Endothelial cell of umbilical vein (primary cell): ENCODE results near the gene KIAA1614. TPM values are rescaled to one million over a fixed set of nuclear protein-coding genes. Genes with fewer than 3 reads are reported as not detected.

Source experiments
- BruUV-seq: library from RNA; stranded (reverse); fragments of 400-500 nt; replicated peaks from 2 replicates; lab custom pipeline; 2021; lab: Mats Ljungman, UMichigan
- CTCF ChIA-PET: fragments of 300-600, 350-600 bp; sonication (Branson Sonifier 250); formaldehyde crosslinking; loops from one replicate; lab custom pipeline; 2021; ENCODE audit warnings: antibody characterized with exemption, inconsistent platforms; lab: Charles Lee
- POLR2A ChIA-PET: fragments of 300-600, 350-600 bp; sonication (Branson Sonifier 250); formaldehyde crosslinking; loops from one replicate; lab custom pipeline; 2021; ENCODE audit warnings: antibody characterized with exemption, inconsistent platforms; lab: Charles Lee
- DNase-seq: peaks from one replicate; pipeline ENCODE4 v3.0.0-alpha.2; 2011; ENCODE audit warnings: low read depth, low spot score
- FAIRE-seq: peaks from 2 replicates; lab custom pipeline; 2011; peaks lifted over from hg19 to GRCh38; lab: Jason Lieb, UNC
- H2AFZ ChIP-seq: 2 replicates; pipeline ENCODE4 v1.6.0; 2012; ENCODE audit warnings: low read depth, low read length, control low read depth, inconsistent platforms
- H3K27ac ChIP-seq: 2 replicates; pipeline ENCODE4 v1.5.1; 2011; ENCODE audit warnings: low read depth, mild to moderate bottlenecking, control low read depth, low read length, moderate library complexity; ENCODE audit not compliant: insufficient read depth
- H3K27me3 ChIP-seq, 2 experiments: 2 replicates each; pipeline versions ENCODE4 v1.6.0 to v1.6.1; 2011; ENCODE audit warnings: low read length in 2 of 2, mixed read lengths in 1 of 2; ENCODE audit not compliant: control insufficient read depth in 2 of 2, insufficient read depth in 2 of 2
- H3K36me3 ChIP-seq, 2 experiments: 2 replicates in 1 of 2; 3 replicates in 1 of 2; pipeline ENCODE4 v1.5.1; 2011; ENCODE audit warnings: low read length in 2 of 2, mild to moderate bottlenecking in 1 of 2, moderate library complexity in 1 of 2; ENCODE audit not compliant: control insufficient read depth in 2 of 2, insufficient read depth in 2 of 2; ENCODE audit errors: extremely low read depth in 1 of 2
- H3K4me1 ChIP-seq: 3 replicates; pipeline ENCODE4 v1.5.1; 2011; ENCODE audit warnings: mild to moderate bottlenecking, low read length; ENCODE audit not compliant: control insufficient read depth, insufficient read depth; ENCODE audit errors: extremely low read depth
- H3K4me2 ChIP-seq: 2 replicates; pipeline ENCODE4 v1.6.1; 2011; ENCODE audit warnings: low read length, control low read depth, mixed read lengths; ENCODE audit not compliant: insufficient read depth
- H3K4me3 ChIP-seq, 3 experiments: fragments of 200-600 bp in 1 of 3; sonication (generic), shearing (Covaris generic) in 1 of 3; replicated peaks in 1 of 3; 2 replicates each; pipeline ENCODE4 v1.5.1; 2011 to 2016; ENCODE audit warnings: control low read depth in 3 of 3, low read length in 3 of 3, mild to moderate bottlenecking in 2 of 3, inconsistent platforms in 1 of 3, low read depth in 1 of 3, moderate library complexity in 1 of 3; ENCODE audit not compliant: insufficient read depth in 1 of 3
- H3K79me2 ChIP-seq: 2 replicates; pipeline ENCODE4 v1.6.0; 2012; ENCODE audit warnings: low read length, inconsistent platforms; ENCODE audit not compliant: control insufficient read depth, insufficient read depth
- H3K9ac ChIP-seq: replicated peaks from 2 replicates; pipeline ENCODE3; 2011; ENCODE audit warnings: low read length, control low read depth; ENCODE audit not compliant: insufficient read depth; ENCODE audit errors: extremely low read depth
- H3K9me1 ChIP-seq: replicated peaks from 3 replicates; pipeline ENCODE4 v1.6.0; 2011; ENCODE audit warnings: mild to moderate bottlenecking, low read length; ENCODE audit not compliant: control insufficient read depth, insufficient read depth; ENCODE audit errors: extremely low read depth
- H3K9me3 ChIP-seq: replicated peaks from 2 replicates; pipeline ENCODE4 v1.5.1; 2012; ENCODE audit warnings: low read length, inconsistent platforms; ENCODE audit not compliant: control insufficient read depth, insufficient read depth
- H4K20me1 ChIP-seq: replicated peaks from 2 replicates; pipeline ENCODE3; 2011; ENCODE audit warnings: mild to moderate bottlenecking, low read length; ENCODE audit not compliant: control insufficient read depth, insufficient read depth; ENCODE audit errors: extremely low read depth
- EZH2 ChIP-seq: IDR thresholded peaks from 2 replicates; pipeline ENCODE4 v1.6.1; 2012; ENCODE audit warnings: borderline replicate concordance, low read depth, mild to moderate bottlenecking, moderate library complexity, low read length, inconsistent platforms; ENCODE audit not compliant: severe bottlenecking
- FOS ChIP-seq: IDR thresholded peaks from 2 replicates; pipeline ENCODE4 v1.6.1; 2011; ENCODE audit warnings: mild to moderate bottlenecking, low read length, moderate library complexity, borderline replicate concordance; ENCODE audit not compliant: insufficient read depth
- GATA2 ChIP-seq: IDR thresholded peaks from 2 replicates; pipeline ENCODE4 v1.7.0; 2011; ENCODE audit warnings: low read depth, mild to moderate bottlenecking, moderate library complexity, mixed read lengths, low read length; ENCODE audit not compliant: insufficient read length, insufficient read depth
- JUN ChIP-seq: IDR thresholded peaks from 2 replicates; pipeline ENCODE4 v1.6.1; 2011; ENCODE audit warnings: borderline replicate concordance, low read depth; ENCODE audit not compliant: insufficient read length, insufficient read depth
- MYC ChIP-seq: IDR thresholded peaks from one replicate; pipeline ENCODE4 v1.6.1; 2011; ENCODE audit warnings: mild to moderate bottlenecking, low read depth, low read length
- POLR2A ChIP-seq: IDR thresholded peaks from 2 replicates; pipeline ENCODE4 v1.6.1; 2012; ENCODE audit warnings: low read depth, mild to moderate bottlenecking, control low read depth, low read length
- POLR2AphosphoS5 ChIP-seq: IDR thresholded peaks from 2 replicates; pipeline ENCODE4 v1.6.1; 2012; ENCODE audit warnings: low read depth, mild to moderate bottlenecking, control low read depth, low read length, moderate library complexity; ENCODE audit not compliant: insufficient read depth
- dilution Hi-C: fragments of 300-500 bp; cut with MboI; formaldehyde crosslinking; loops from one replicate; pipeline ENCODE4 v1.15.0; 2019; ENCODE audit warnings: low sequenced_read_pairs; ENCODE audit not compliant: extremely low pct_ligation_motif_present
- intact Hi-C: fragments of 100-400 bp; cut with micrococcal nuclease; formaldehyde crosslinking; loops from one replicate; pipeline ENCODE4 v1.10.0; 2022
- polyA plus RNA-seq, 4 experiments: library from polyadenylated mRNA; depleted of rRNA in 3 of 4; stranded (reverse) in 3 of 4; unstranded in 1 of 4; fragments of >200 nt; gene quantifications; 2 replicates each; pipeline versions ENCODE4 v1.2.1 to v1.2.3, GENCODE V29; 2011 to 2012; ENCODE audit warnings: missing spikeins in 1 of 4
- total RNA-seq: library from RNA; stranded (reverse); gene quantifications from 2 replicates; pipeline ENCODE4 v1.2.3, GENCODE V29; 2021
- TF ChIP-seq, protein P1 (sequence below): IDR thresholded peaks from 2 replicates; pipeline ENCODE4 v1.6.1; 2011; ENCODE audit not compliant: insufficient read depth, insufficient read length
- TF ChIP-seq, protein P2 (sequence below), 2 donors: IDR thresholded peaks; 1 replicate in 1 of 2; 2 replicates in 1 of 2; pipeline ENCODE4 v1.5.1; 2011; ENCODE audit warnings: low read length in 2 of 2, mild to moderate bottlenecking in 2 of 2, moderate library complexity in 2 of 2, control low read depth in 1 of 2, inconsistent platforms in 1 of 2, low read depth in 1 of 2; ENCODE audit not compliant: insufficient read depth in 1 of 2; ENCODE audit errors: extremely low read depth in 1 of 2

The KIAA1614 gene
- total and polyA plus RNA-seq, 2 donors (not counting 3 experiments of a cell fraction or from before 2014, with no cell fraction given), result 1.0 to 2.0 TPM

DNA sequence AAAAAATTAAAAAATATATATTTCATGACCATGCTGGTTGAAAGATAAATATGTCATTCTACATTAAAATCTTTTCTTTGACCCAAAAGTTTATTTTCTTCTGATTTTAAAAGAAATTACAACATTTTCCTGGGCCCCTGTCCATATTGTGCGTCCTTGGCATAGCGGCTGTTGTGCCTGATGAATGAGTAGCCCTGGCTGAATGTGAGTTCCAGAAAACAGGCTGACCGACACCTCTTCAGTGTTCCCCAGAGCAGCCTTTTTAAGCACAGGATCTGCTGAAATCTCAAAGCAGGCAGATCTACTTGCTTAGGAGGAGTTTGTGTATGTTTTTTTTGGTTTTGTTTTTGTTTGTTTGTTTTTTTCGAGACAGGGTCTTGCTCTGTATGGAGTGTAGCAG, 19.7 kb downstream of the KIAA1614 start:
- no peaks in the 10 kb centered on the region for H3K27me3 ChIP-seq
- ChIA-PET POLR2A (no interaction called here), CTCF (interaction anchor here (2.4 kb wide), 1 partner anchor 51 kb away, joined by 12 read pairs; no protein-coding TSS in a partner anchor)
- no peak overlapping the region for H3K9ac ChIP-seq
- H3K4me2 ChIP-seq, result no peak overlapping the region
- no peak overlapping the region for H3K4me3 ChIP-seq
- dilution Hi-C loops, result no loop called here
- H3K9me3 ChIP-seq, result no peaks in the 10 kb centered on the region
- TF ChIP-seq, protein P1, sequence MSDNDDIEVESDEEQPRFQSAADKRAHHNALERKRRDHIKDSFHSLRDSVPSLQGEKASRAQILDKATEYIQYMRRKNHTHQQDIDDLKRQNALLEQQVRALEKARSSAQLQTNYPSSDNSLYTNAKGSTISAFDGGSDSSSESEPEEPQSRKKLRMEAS, result no peak
- TF ChIP-seq GATA2 (no peak), POLR2AphosphoS5 (no peak), MYC (no peak), EZH2 (no peak), JUN (no peak), POLR2A (no peak), FOS (no peak)
- TF ChIP-seq, protein P2, sequence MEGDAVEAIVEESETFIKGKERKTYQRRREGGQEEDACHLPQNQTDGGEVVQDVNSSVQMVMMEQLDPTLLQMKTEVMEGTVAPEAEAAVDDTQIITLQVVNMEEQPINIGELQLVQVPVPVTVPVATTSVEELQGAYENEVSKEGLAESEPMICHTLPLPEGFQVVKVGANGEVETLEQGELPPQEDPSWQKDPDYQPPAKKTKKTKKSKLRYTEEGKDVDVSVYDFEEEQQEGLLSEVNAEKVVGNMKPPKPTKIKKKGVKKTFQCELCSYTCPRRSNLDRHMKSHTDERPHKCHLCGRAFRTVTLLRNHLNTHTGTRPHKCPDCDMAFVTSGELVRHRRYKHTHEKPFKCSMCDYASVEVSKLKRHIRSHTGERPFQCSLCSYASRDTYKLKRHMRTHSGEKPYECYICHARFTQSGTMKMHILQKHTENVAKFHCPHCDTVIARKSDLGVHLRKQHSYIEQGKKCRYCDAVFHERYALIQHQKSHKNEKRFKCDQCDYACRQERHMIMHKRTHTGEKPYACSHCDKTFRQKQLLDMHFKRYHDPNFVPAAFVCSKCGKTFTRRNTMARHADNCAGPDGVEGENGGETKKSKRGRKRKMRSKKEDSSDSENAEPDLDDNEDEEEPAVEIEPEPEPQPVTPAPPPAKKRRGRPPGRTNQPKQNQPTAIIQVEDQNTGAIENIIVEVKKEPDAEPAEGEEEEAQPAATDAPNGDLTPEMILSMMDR (IDR thresholded peaks at IDR 0.05; ENCODE audit: extremely low read depth in 1 of 2, insufficient read depth in 1 of 2, low read depth in 1 of 2, low read length in 2 of 2), result no peak
- H2AFZ ChIP-seq, result no peak overlapping the region
- FAIRE-seq (no peak), DNase-seq (no peak)
- intact Hi-C loops, result no loop called here
- BruUV-seq, result no TSS peak
- H4K20me1 ChIP-seq, result no peaks in the 10 kb centered on the region
- H3K27ac ChIP-seq, result no peak overlapping the region
- no peaks in the 10 kb centered on the region for H3K4me1 ChIP-seq
- no peaks in the 10 kb centered on the region for H3K79me2 ChIP-seq
- no peaks in the 10 kb centered on the region for H3K9me1 ChIP-seq
- H3K36me3 ChIP-seq, result no peaks in the 10 kb centered on the region
